Measurements from ENCODE around the gene SLC17A8. TPM values are rescaled to one million over a fixed set of nuclear protein-coding genes. Genes with fewer than 3 reads are reported as not detected.

Gene SLC17A8
- total RNA-seq, 1 experiment from 2014 or later = not detected

GRCh38 chr12:100326208-100326607 is 30.7 kb upstream of the SLC17A8 start:
- no peak for TF ChIP-seq CTCF (conservative IDR thresholded peaks at IDR 0.05)
- Histone ChIP-seq H3K4ac (ENCODE audit: low read depth, low read length) (no peak overlapping the region), H3K18ac (ENCODE audit: insufficient read length, low read depth, low read length) (no peak overlapping the region), H3K23ac (ENCODE audit: insufficient read length, low read depth, low read length) (no peak overlapping the region), H4K91ac (ENCODE audit: insufficient read length, low read depth, low read length) (no peak overlapping the region), H3K56ac (ENCODE audit: insufficient read length, low read depth, low read length) (no peak overlapping the region), H2AFZ (ENCODE audit: low read length) (no peak overlapping the region), H3K27me3 (ENCODE audit: insufficient read depth, low read length) (no peaks in the 10 kb centered on the region), H4K5ac (ENCODE audit: insufficient read length, low read depth, low read length) (no peak overlapping the region), H2AK5ac (ENCODE audit: insufficient read length, low read length) (no peak overlapping the region), H2BK15ac (ENCODE audit: low read depth, low read length) (no peak overlapping the region), H4K8ac (replicated peaks; ENCODE audit: insufficient read length, low read depth, low read length) (no peak overlapping the region), H3K4me2 (ENCODE audit: insufficient read depth, insufficient read length, low read length) (no peak overlapping the region), H3K23me2 (ENCODE audit: insufficient read length, low read depth, low read length, poor library complexity, severe bottlenecking) (no peaks in the 10 kb centered on the region), H3K9me3 (ENCODE audit: control insufficient read depth, low read depth, low read length) (no peaks in the 10 kb centered on the region), H3K79me2 (ENCODE audit: insufficient read depth, low read length) (no peaks in the 10 kb centered on the region), H3K4me1 (ENCODE audit: insufficient read depth, low read length) (no peaks in the 10 kb centered on the region), H2BK120ac (ENCODE audit: low read depth, low read length, poor library complexity, severe bottlenecking) (no peak overlapping the region), H2BK20ac (ENCODE audit: low read depth, low read length, poor library complexity, severe bottlenecking) (no peak overlapping the region), H3K79me1 (ENCODE audit: insufficient read depth, low read depth, low read length, poor library complexity, severe bottlenecking) (no peaks in the 10 kb centered on the region), H3K27ac (ENCODE audit: insufficient read length, low read depth, low read length) (no peak overlapping the region), H3T11ph (ENCODE audit: low read length) (no peak overlapping the region), H2BK5ac (ENCODE audit: insufficient read length, low read length) (no peak overlapping the region), H4K20me1 (ENCODE audit: control insufficient read depth, insufficient read depth, insufficient read length) (no peaks in the 10 kb centered on the region), H2BK12ac (ENCODE audit: insufficient read length, low read depth, low read length) (no peak overlapping the region), H3K14ac (ENCODE audit: insufficient read depth, low read length) (no peak overlapping the region), H3K9ac (ENCODE audit: extremely low read depth, insufficient read length, low read length) (no peak overlapping the region)
- Mint-ChIP-seq H3K4me3 (no peak overlapping the region), H3K9me3 (no peaks in the 10 kb centered on the region), H3K27me3 (ENCODE audit: low read depth) (no peaks in the 10 kb centered on the region), H3K4me1 (peaks cover 0 to 6% of the 10 kb centered on the region in 2 experiments; a peak in 2 of 4 replicates), H3K27ac (no peak overlapping the region; a peak in 1 of 7 replicates), H3K36me3 (ENCODE audit: insufficient read depth in 1 of 3, low read depth in 3 of 3) (peaks cover 10 to 28% (median 17%) of the 10 kb centered on the region in 3 experiments; a peak in 6 of 7 replicates)
- DNase-seq = no peak
